HG03460 (cell line): ENCODE measurements around the gene SEC22C.

ENCODE experiments used
- ATAC-seq: cut with Tn5 transposase; IDR thresholded peaks from one replicate; pipeline ENCODE4 v1.9.1; 2021; ENCODE audit not compliant: unreplicated experiment

SEC22C gene

DNA sequence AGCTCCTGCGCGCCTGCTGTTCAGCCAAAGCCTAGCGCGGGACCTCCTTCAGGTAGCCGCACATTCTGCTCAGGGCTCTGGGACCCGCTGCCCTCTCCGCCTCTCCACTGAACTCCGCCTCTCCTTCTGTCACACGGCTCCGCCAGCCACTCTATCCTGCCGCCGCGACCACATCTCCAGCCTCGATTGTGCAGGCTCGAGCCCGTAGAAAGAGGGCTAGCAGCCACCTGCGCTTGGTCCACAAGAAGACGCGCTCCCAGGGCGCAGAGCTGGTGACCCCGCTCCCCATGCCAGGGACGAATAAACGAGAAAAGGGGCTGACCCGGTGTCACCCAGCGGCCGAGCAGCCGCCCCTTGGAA lies 80.5 kb downstream of the SEC22C start:
- no peak for ATAC-seq

GRCh38 chr3:42500909-42501308 lies 80.9 kb downstream of the SEC22C start:
- no peak for ATAC-seq

DNA sequence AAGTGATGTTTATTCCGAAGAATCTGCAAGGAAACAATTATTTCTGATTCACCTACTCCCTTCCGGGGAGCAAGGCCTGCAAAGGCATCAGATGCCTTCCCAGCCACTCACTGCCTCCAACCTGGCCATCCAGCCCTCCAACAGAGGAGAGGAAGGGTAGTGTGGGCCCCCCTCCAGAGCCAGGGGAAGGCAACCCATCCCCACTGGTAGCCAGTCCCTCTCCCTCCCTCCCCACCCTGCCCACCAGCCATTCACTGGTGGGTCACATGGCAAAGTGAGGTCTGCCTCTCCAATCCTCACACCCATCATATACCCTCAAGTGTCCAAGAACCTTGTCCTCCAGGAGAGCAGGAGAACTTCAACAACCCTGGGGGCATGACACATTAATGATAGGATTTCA lies 81.7 kb downstream of the SEC22C start:
- ATAC-seq, result no peak

DNA sequence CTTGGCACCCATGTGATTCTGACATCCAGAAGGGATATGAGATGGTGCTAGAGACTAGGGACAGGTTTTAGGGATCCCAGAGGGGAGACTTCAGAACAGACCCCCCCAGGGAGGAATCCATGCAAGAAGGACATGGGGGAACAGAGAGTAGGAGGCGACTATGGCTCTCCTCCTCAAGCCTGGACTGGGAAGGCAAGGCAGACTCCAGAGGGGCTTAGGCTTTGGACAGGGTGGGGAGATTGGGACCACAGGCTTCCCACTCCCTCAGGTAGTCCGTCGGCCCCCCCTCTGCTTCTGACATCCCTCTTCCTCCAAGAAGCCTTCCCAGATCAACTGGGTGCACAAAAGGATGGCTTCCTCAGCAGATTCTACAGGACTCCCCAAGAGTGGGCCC lies 82.3 kb downstream of the SEC22C start:
- ATAC-seq, result no peak

DNA sequence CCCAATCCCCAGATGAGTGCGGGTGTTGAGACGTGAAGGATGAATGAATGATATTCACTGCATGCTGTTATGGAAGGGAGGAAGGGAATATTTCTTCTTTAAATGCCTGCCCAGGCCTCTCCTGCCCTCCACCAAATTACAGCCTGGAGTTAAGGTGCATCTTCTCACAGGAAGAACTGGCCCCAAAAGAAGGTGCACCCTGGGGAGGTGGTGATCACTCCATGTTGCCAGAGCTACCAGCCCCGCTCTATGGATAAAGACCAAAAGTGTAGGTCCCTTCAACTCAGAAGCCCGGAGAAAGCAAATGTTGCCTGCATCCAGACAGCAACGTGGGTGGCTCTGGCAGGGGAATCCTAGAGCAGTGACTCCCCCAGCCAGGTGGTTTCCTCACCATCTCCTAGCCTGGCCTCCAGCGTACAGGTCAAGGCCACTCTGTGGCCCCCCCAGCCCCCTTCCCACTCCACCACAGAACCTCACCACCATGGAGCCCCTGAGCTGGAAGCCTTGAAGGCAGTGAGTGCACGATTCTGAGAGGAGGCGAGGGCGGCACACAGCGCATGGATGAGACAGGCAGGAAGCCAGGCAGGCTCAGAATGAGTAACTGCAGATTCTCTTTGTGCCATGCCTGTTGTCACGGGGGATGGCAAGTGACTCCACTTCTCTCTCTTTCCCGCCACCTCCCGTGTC lies 82.8 kb downstream of the SEC22C start:
- no peak for ATAC-seq

DNA sequence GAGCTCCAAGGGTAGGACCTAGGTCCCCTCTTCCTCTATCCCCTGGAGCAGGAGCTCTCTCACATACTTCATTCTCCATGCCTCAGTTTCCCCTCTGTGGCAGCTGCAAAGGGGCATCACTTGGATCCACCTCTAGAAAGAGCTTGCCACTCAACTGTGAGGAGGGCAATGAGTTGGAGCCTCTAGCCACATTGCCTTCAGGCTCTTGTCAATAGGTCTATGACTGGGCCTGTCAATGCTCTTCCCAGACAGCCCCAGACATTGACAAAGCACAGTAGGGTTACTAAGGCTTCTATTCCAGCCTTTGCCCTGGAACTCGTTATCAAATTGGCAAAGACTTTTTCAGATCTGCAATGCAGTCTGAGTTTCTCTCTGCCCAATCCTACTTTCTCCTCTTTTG lies 83.7 kb downstream of the SEC22C start:
- ATAC-seq, result no peak
